Neural cell (in vitro differentiated cells): ENCODE data around the gene SEC61A1. TPM values are rescaled to one million over a fixed set of nuclear protein-coding genes. Genes with fewer than 3 reads are reported as not detected.

Experiments
- H2AFZ ChIP-seq: fragments of 200-600, 300-800 bp; sonication (generic), shearing (Covaris generic); 2 replicates; pipeline ENCODE4 v1.6.0; 2014; ENCODE audit warnings: low read depth, mild to moderate bottlenecking, antibody characterized with exemption, low read length, moderate library complexity
- H3F3A ChIP-seq: fragments of 200-600 bp; shearing (Covaris generic); 2 replicates; pipeline ENCODE4 v1.6.1; 2016; ENCODE audit warnings: mild to moderate bottlenecking, moderate library complexity, mixed read lengths, antibody characterized with exemption, low read length; ENCODE audit not compliant: insufficient read depth, poor library complexity, severe bottlenecking
- H3K27ac ChIP-seq: fragments of 200-600, 300-800 bp; sonication (generic), shearing (Covaris generic); 2 replicates; pipeline ENCODE4 v1.5.1; 2014; ENCODE audit warnings: mild to moderate bottlenecking, low read length, moderate library complexity
- H3K27me3 ChIP-seq: fragments of 300-800, 200-600 bp; sonication (generic), shearing (Covaris generic); 2 replicates; pipeline ENCODE4 v1.6.0; 2014; ENCODE audit warnings: mild to moderate bottlenecking, low read depth, low read length, moderate library complexity; ENCODE audit not compliant: insufficient read depth
- H3K36me3 ChIP-seq: fragments of 300-800, 200-600 bp; sonication (generic), shearing (Covaris generic); 2 replicates; pipeline ENCODE4 v1.5.1; 2014; ENCODE audit warnings: mild to moderate bottlenecking, antibody characterized with exemption, low read length, moderate library complexity; ENCODE audit not compliant: insufficient read depth
- H3K4me2 ChIP-seq: fragments of 300-800, 200-600 bp; sonication (generic), shearing (Covaris generic); 2 replicates; pipeline ENCODE4 v1.6.0; 2014; ENCODE audit warnings: mild to moderate bottlenecking, low read length
- H3K4me3 ChIP-seq: fragments of 300-800, 200-600 bp; sonication (generic), shearing (Covaris generic); 2 replicates; pipeline ENCODE4 v1.5.1; 2014; ENCODE audit warnings: mild to moderate bottlenecking, low read length, moderate library complexity
- H3K79me2 ChIP-seq: fragments of 200-600 bp; shearing (Covaris generic); replicated peaks from 2 replicates; pipeline ENCODE4 v1.6.0; 2014; ENCODE audit warnings: mild to moderate bottlenecking, low read length, moderate library complexity; ENCODE audit not compliant: insufficient read depth
- H3K9ac ChIP-seq: fragments of 300-800, 200-600 bp; sonication (generic), shearing (Covaris generic); 2 replicates; pipeline ENCODE4 v1.6.1; 2016; ENCODE audit warnings: mild to moderate bottlenecking, low read length, mixed read lengths
- H3K9me2 ChIP-seq: fragments of 200-600 bp; shearing (Covaris generic); 2 replicates; pipeline ENCODE4 v1.6.1; 2016; ENCODE audit warnings: mild to moderate bottlenecking, low read length, mixed read lengths; ENCODE audit not compliant: insufficient read depth
- H3K9me3 ChIP-seq: fragments of 200-600, 300-800 bp; sonication (generic), shearing (Covaris generic); 2 replicates; pipeline ENCODE4 v1.6.1; 2016; ENCODE audit warnings: mild to moderate bottlenecking, mixed run types, low read length, moderate library complexity, mixed read lengths
- H4K20me1 ChIP-seq: fragments of 200-600 bp; shearing (Covaris generic); 2 replicates; pipeline ENCODE4 v1.6.1; 2016; ENCODE audit warnings: mild to moderate bottlenecking, mixed run types; ENCODE audit not compliant: insufficient read depth
- CTCF ChIP-seq: fragments of 450-650 bp; IDR thresholded peaks from 2 replicates; pipeline ENCODE4 v1.5.1; 2014; ENCODE audit warnings: antibody characterized with exemption, mild to moderate bottlenecking, moderate library complexity; ENCODE audit not compliant: poor library complexity, severe bottlenecking
- EP300 ChIP-seq: fragments of 450-650 bp; conservative IDR thresholded peaks from 2 replicates; pipeline ENCODE4 v1.6.1; 2014; ENCODE audit warnings: antibody characterized with exemption, mild to moderate bottlenecking, moderate library complexity; ENCODE audit not compliant: poor library complexity, severe bottlenecking
- EZH2 ChIP-seq: fragments of 200-600, 300-800 bp; shearing (Covaris generic), sonication (generic); IDR thresholded peaks from 2 replicates; pipeline ENCODE4 v1.6.1; 2014; ENCODE audit warnings: antibody characterized with exemption, low read length, borderline replicate concordance, mild to moderate bottlenecking; ENCODE audit not compliant: insufficient read depth, poor library complexity, severe bottlenecking
- MXI1 ChIP-seq: fragments of 450-650 bp; conservative IDR thresholded peaks from 2 replicates; pipeline ENCODE4 v1.6.1; 2014; ENCODE audit warnings: antibody characterized with exemption, mild to moderate bottlenecking; ENCODE audit not compliant: poor library complexity, severe bottlenecking
- POLR2AphosphoS5 ChIP-seq: IDR thresholded peaks from 2 replicates; pipeline ENCODE4 v1.6.1; 2012
- RAD21 ChIP-seq: fragments of 450-650 bp; conservative IDR thresholded peaks from 2 replicates; pipeline ENCODE4 v1.6.1; 2014; ENCODE audit warnings: antibody characterized with exemption, mild to moderate bottlenecking, moderate library complexity
- REST ChIP-seq: IDR thresholded peaks from 2 replicates; pipeline ENCODE4 v1.6.1; 2012; ENCODE audit warnings: borderline replicate concordance
- SMC3 ChIP-seq: fragments of 450-650 bp; conservative IDR thresholded peaks from 2 replicates; pipeline ENCODE4 v1.6.1; 2014; ENCODE audit warnings: antibody characterized with exemption, mild to moderate bottlenecking, moderate library complexity; ENCODE audit not compliant: poor library complexity
- TAF1 ChIP-seq: IDR thresholded peaks from 2 replicates; pipeline ENCODE4 v1.6.1; 2012; ENCODE audit warnings: low read depth
- polyA plus RNA-seq: library from polyadenylated mRNA; depleted of rRNA; stranded (reverse); fragments of >200 nt; gene quantifications from 2 replicates; pipeline ENCODE4 v1.2.3, GENCODE V29; 2014

SEC61A1 gene
- polyA plus RNA-seq, 1 donor from 2014 or later: 91.6 TPM

GRCh38 chr3:128081846-128082245, 29.6 kb downstream of the SEC61A1 start (continued):
- TF ChIP-seq TAF1 (no peak), MXI1 (no peak)

GRCh38 chr3:128082546-128082945, 30.3 kb downstream of the SEC61A1 start:
- Histone ChIP-seq H3K27ac (no peak overlapping the region), H3K36me3 (no peaks in the 10 kb centered on the region), H3K9ac (no peak overlapping the region), H4K20me1 (no peaks in the 10 kb centered on the region), H2AFZ (no peak overlapping the region), H3K79me2 (no peaks in the 10 kb centered on the region), H3K9me2 (no peaks in the 10 kb centered on the region), H3K4me2 (no peak overlapping the region), H3K27me3 (no peaks in the 10 kb centered on the region), H3K4me3 (no peak overlapping the region), H3K9me3 (no peaks in the 10 kb centered on the region), H3F3A (no peaks in the 10 kb centered on the region)
- TF ChIP-seq RAD21 (no peak), POLR2AphosphoS5 (no peak), CTCF (no peak), REST (no peak), SMC3 (no peak), MXI1 (no peak), EP300 (no peak), TAF1 (no peak), EZH2 (no peak)

GRCh38 chr3:128083396-128083795, 31.2 kb downstream of the SEC61A1 start:
- Histone ChIP-seq H3K4me3 (no peak overlapping the region), H3F3A (no peaks in the 10 kb centered on the region), H3K79me2 (no peaks in the 10 kb centered on the region), H3K4me2 (no peak overlapping the region), H3K9ac (no peak overlapping the region), H3K9me3 (no peaks in the 10 kb centered on the region), H3K9me2 (no peaks in the 10 kb centered on the region), H2AFZ (no peak overlapping the region), H3K36me3 (no peaks in the 10 kb centered on the region), H4K20me1 (no peaks in the 10 kb centered on the region), H3K27ac (no peak overlapping the region), H3K27me3 (no peaks in the 10 kb centered on the region)
- no peak for TF ChIP-seq TAF1
- no peak for TF ChIP-seq REST
